ENCODE data around the gene CSRP1. TPM values are rescaled to one million over a fixed set of nuclear protein-coding genes. Genes with fewer than 3 reads are reported as not detected.

Gene CSRP1
- polyA plus RNA-seq, 1 donor from 2014 or later = 4.2 TPM

DNA sequence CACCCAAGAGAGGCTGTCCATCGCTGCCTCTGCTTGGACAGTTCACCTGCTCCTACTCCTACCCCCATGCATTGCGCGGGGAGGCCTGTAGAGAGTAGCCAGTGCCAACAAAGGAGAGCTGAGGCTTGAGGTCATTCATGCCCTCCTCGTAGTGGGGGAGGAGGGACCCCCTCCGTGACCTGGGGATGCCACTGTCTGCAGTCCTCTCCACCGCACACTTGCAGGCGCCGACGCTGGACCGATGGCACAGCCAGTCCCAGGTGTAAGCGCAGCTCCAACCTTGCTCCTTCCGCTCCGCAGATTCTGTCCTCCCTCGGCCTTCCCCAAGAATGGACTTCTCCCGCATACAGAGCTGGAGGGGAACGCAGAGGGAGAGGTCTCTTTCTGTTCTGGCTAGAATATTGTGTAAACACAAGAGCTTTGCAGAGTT is 37.3 kb downstream of the CSRP1 start:
- Histone ChIP-seq H3F3A (ENCODE audit: insufficient read depth, low read length, poor library complexity, severe bottlenecking) (no peaks in the 10 kb centered on the region), H3K79me2 (replicated peaks; ENCODE audit: insufficient read depth, low read length) (peaks cover 10% of the 10 kb centered on the region), H3K36me3 (ENCODE audit: insufficient read depth, low read length) (no peaks in the 10 kb centered on the region), H3K9me2 (ENCODE audit: insufficient read depth, low read length) (no peaks in the 10 kb centered on the region), H3K4me3 (ENCODE audit: low read length) (peak overlapping the region; percentile 94), H3K27ac (ENCODE audit: low read length) (peak overlapping the region; percentile 77), H3K9ac (ENCODE audit: low read length) (peak overlapping the region; percentile 89), H3K27me3 (ENCODE audit: insufficient read depth, low read depth, low read length) (no peaks in the 10 kb centered on the region), H3K9me3 (ENCODE audit: low read length) (no peaks in the 10 kb centered on the region), H3K4me2 (ENCODE audit: low read length) (peak overlapping the region; percentile 23), H4K20me1 (ENCODE audit: insufficient read depth) (no peaks in the 10 kb centered on the region), H2AFZ (ENCODE audit: low read depth, low read length) (no peak overlapping the region)
- TF ChIP-seq, protein P1, sequence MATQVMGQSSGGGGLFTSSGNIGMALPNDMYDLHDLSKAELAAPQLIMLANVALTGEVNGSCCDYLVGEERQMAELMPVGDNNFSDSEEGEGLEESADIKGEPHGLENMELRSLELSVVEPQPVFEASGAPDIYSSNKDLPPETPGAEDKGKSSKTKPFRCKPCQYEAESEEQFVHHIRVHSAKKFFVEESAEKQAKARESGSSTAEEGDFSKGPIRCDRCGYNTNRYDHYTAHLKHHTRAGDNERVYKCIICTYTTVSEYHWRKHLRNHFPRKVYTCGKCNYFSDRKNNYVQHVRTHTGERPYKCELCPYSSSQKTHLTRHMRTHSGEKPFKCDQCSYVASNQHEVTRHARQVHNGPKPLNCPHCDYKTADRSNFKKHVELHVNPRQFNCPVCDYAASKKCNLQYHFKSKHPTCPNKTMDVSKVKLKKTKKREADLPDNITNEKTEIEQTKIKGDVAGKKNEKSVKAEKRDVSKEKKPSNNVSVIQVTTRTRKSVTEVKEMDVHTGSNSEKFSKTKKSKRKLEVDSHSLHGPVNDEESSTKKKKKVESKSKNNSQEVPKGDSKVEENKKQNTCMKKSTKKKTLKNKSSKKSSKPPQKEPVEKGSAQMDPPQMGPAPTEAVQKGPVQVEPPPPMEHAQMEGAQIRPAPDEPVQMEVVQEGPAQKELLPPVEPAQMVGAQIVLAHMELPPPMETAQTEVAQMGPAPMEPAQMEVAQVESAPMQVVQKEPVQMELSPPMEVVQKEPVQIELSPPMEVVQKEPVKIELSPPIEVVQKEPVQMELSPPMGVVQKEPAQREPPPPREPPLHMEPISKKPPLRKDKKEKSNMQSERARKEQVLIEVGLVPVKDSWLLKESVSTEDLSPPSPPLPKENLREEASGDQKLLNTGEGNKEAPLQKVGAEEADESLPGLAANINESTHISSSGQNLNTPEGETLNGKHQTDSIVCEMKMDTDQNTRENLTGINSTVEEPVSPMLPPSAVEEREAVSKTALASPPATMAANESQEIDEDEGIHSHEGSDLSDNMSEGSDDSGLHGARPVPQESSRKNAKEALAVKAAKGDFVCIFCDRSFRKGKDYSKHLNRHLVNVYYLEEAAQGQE (IDR thresholded peaks at IDR 0.05; ENCODE audit: borderline replicate concordance) = no peak
- no peak for TF ChIP-seq MXI1 (conservative IDR thresholded peaks at IDR 0.05; ENCODE audit: poor library complexity, severe bottlenecking)
- no peak for TF ChIP-seq TAF1 (IDR thresholded peaks at IDR 0.05; ENCODE audit: low read depth)
- TF ChIP-seq SMC3 (conservative IDR thresholded peaks at IDR 0.05; ENCODE audit: poor library complexity) = no peak
- no peak for TF ChIP-seq EZH2 (IDR thresholded peaks at IDR 0.05; ENCODE audit: borderline replicate concordance, insufficient read depth, low read length, poor library complexity, severe bottlenecking)
- no peak for TF ChIP-seq RAD21 (conservative IDR thresholded peaks at IDR 0.05)
- TF ChIP-seq POLR2AphosphoS5 (IDR thresholded peaks at IDR 0.05) = no peak
- TF ChIP-seq EP300 (conservative IDR thresholded peaks at IDR 0.05; ENCODE audit: poor library complexity, severe bottlenecking) = no peak
- TF ChIP-seq, protein P2, sequence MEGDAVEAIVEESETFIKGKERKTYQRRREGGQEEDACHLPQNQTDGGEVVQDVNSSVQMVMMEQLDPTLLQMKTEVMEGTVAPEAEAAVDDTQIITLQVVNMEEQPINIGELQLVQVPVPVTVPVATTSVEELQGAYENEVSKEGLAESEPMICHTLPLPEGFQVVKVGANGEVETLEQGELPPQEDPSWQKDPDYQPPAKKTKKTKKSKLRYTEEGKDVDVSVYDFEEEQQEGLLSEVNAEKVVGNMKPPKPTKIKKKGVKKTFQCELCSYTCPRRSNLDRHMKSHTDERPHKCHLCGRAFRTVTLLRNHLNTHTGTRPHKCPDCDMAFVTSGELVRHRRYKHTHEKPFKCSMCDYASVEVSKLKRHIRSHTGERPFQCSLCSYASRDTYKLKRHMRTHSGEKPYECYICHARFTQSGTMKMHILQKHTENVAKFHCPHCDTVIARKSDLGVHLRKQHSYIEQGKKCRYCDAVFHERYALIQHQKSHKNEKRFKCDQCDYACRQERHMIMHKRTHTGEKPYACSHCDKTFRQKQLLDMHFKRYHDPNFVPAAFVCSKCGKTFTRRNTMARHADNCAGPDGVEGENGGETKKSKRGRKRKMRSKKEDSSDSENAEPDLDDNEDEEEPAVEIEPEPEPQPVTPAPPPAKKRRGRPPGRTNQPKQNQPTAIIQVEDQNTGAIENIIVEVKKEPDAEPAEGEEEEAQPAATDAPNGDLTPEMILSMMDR (IDR thresholded peaks at IDR 0.05; ENCODE audit: poor library complexity, severe bottlenecking) = no peak

DNA sequence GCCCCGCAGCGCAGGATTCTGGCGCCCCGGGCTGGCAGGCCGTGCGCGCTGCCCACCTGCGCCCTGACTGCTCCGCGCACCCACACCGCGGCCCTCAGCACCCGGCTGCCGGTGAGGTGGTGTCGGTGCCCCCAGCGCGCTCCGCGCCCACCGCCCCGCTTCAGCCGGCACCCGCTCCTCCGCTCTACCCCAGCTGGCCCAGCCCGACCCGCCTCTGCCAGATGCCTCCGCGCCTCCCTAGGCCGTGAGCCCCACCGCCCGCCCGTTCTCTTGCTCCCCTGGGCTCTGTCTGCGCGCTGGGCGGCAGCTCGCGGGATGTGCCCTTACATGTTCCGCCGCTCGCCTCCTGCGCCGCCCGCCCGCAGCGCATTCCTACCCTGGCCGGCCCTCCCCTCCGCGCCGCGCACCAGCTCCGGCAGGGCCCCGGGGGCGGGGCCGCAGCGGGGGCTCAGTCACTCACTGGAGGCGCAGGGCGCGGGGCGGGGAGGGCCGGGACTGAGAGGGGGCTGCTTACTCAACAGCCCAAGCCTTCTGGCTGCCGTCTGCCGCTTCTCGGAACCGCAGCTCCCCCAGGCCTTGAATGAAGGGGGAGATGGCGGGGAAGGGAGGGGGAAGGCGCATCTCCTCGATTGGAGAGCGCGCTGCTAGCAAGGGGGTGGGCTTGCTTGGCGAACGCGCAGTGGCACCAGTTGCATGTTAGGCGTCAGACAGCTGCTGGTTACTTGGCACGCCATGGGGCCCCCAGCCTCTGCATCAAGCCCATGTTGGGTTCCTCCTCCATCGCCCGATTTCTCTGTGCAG is 37.9 kb downstream of the CSRP1 start, which contains the start of gene PHLDA3:
Gene PHLDA3, minus strand, starts transcription at position 345 of the 801 bp plus-strand sequence. CDS start 402 bp downstream, outside the sequence.
- Histone ChIP-seq H3F3A (ENCODE audit: insufficient read depth, low read length, poor library complexity, severe bottlenecking) (no peaks in the 10 kb centered on the region), H3K9me2 (ENCODE audit: insufficient read depth, low read length) (no peaks in the 10 kb centered on the region), H3K79me2 (replicated peaks; ENCODE audit: insufficient read depth, low read length) (peaks cover 10% of the 10 kb centered on the region), H3K36me3 (ENCODE audit: insufficient read depth, low read length) (no peaks in the 10 kb centered on the region), H3K4me2 (ENCODE audit: low read length) (peak within 1 kb of the TSS; percentile 98), H3K4me3 (ENCODE audit: low read length) (peak within 1 kb of the TSS; percentile 94), H3K9me3 (ENCODE audit: low read length) (no peaks in the 10 kb centered on the region), H4K20me1 (ENCODE audit: insufficient read depth) (no peaks in the 10 kb centered on the region), H3K27me3 (ENCODE audit: insufficient read depth, low read depth, low read length) (no peaks in the 10 kb centered on the region), H3K9ac (ENCODE audit: low read length) (peak within 1 kb of the TSS; percentile 89), H3K27ac (ENCODE audit: low read length) (peak within 1 kb of the TSS; percentile 77), H2AFZ (ENCODE audit: low read depth, low read length) (peak within 1 kb of the TSS; percentile 83)
- TF ChIP-seq, protein P2 (IDR thresholded peaks at IDR 0.05; ENCODE audit: poor library complexity, severe bottlenecking) = peak; percentile 51
- TF ChIP-seq POLR2AphosphoS5 (IDR thresholded peaks at IDR 0.05) (peak; percentile 55), MXI1 (conservative IDR thresholded peaks at IDR 0.05; ENCODE audit: poor library complexity, severe bottlenecking) (peak; percentile 54), RAD21 (conservative IDR thresholded peaks at IDR 0.05) (peak; percentile 36), SMC3 (conservative IDR thresholded peaks at IDR 0.05; ENCODE audit: poor library complexity) (peak; percentile 31), TAF1 (IDR thresholded peaks at IDR 0.05; ENCODE audit: low read depth) (no peak), EZH2 (IDR thresholded peaks at IDR 0.05; ENCODE audit: borderline replicate concordance, insufficient read depth, low read length, poor library complexity, severe bottlenecking) (no peak), EP300 (conservative IDR thresholded peaks at IDR 0.05; ENCODE audit: poor library complexity, severe bottlenecking) (peak; percentile 30)
- TF ChIP-seq, protein P1 (IDR thresholded peaks at IDR 0.05; ENCODE audit: borderline replicate concordance) = peak; percentile 24
